Pancreas (tissue), 10 donors: Measurements from ENCODE around the gene MLX. TPM values are rescaled to one million over a fixed set of nuclear protein-coding genes. Genes with fewer than 3 reads are reported as not detected.
A peak's percentile ranks its signal among the peaks of the same experiment; 100 is the strongest.
"Not testable (repeated sequence)": the region's sequence is repeated elsewhere in the genome, so short reads cannot be mapped to it uniquely, and the experiment has no call there.

ENCODE experiments used
- ATAC-seq, 4 donors: fragments of 200-7000 bp; cut with Tn5 transposase; one replicate each; pipeline versions ENCODE4 v1.8.0 to v1.9.1; 2020; ENCODE audit warnings: mild to moderate bottlenecking in 4 of 4, moderate library complexity in 4 of 4
- DNase-seq, 6 donors: peaks; one replicate each; pipeline ENCODE4 v3.0.0-alpha.2; 2020
- FAIRE-seq: peaks from 2 replicates; lab custom pipeline; 2012; peaks lifted over from hg19 to GRCh38; lab: Jason Lieb, UNC
- H3K27ac ChIP-seq, 4 donors: fragments of 200-600 bp; sonication (generic); 1 replicate in 3 of 4; 2 replicates in 1 of 4; pipeline versions ENCODE4 v1.5.0 to v1.8.0; 2020
- H3K27me3 ChIP-seq, 4 donors: fragments of 200-600 bp; one replicate each; pipeline ENCODE4 v1.8.0; 2021
- H3K36me3 ChIP-seq, 3 donors: fragments of 200-600 bp; sonication (generic) in 1 of 3; one replicate each; pipeline versions ENCODE4 v1.5.0 to v1.8.0; 2020 to 2021
- H3K4me1 ChIP-seq, 3 donors: fragments of 200-600 bp; one replicate each; pipeline ENCODE4 v1.8.0; 2021
- H3K4me3 ChIP-seq, 4 donors: fragments of 200-600 bp; sonication (generic) in 2 of 4; one replicate each; pipeline versions ENCODE4 v1.5.0 to v1.8.0; 2020 to 2021
- H3K9me3 ChIP-seq, 4 donors: fragments of 200-600 bp; one replicate each; pipeline ENCODE4 v1.8.0; 2021
- CTCF ChIP-seq, 4 donors: fragments of 200-600 bp; sonication (generic) in 3 of 4; IDR thresholded peaks; one replicate each; pipeline versions ENCODE4 v1.5.0 to v1.8.0; 2021; ENCODE audit warnings: antibody characterized with exemption in 4 of 4
- WGBS, 2 donors: extraction: QIAGEN DNeasy Blood & Tissue Kit; methylation state at CpG; one replicate each; pipeline ENCODE4 v1.1.7; 2013; 5-methylcytosine and 5-hydroxymethylcytosine counted together
- intact Hi-C, 3 donors: fragments of 100-400 bp; cut with DNase I; formaldehyde crosslinking; loops; one replicate each; pipeline versions ENCODE4 v1.11.1 to v1.14.2; 2022
- polyA plus RNA-seq, 2 donors: library from polyadenylated mRNA; stranded (reverse); fragments of 200-250 nt; gene quantifications; one replicate each; pipeline ENCODE4 v1.2.3, GENCODE V29; 2013
- total RNA-seq, 6 donors: library from RNA; stranded (reverse); fragmentation: NEBNext Ultra II Directional in 4 of 6; extraction: Animal tissue kit (Norgen Biotek cat#: 25700) in 4 of 6; gene quantifications; one replicate each; pipeline versions ENCODE4 v1.2.1 to v1.2.4, GENCODE V29; 2021 to 2023
- donor health status: healthy with polysubstance abuse.
- donor health status: DM: no; HTN: no; CAD: no; lungs with moderate emphysema.
- donor health status: DM: no; HTN: no; CAD: no.
- donor health status: control.
- donor health status: control.
- donor health status: Bipolar disorder and iron deficiency.
- donor health status: DM: yes; HTN: yes; CAD: no.
- donor health status: DM: no; HTN: no; CAD: no.
- donor health status: DM: no; HTN: no; CAD: no.
- donor health status: DM: yes; HTN: yes; CAD: no.

The MLX gene
- total and polyA plus RNA-seq, 8 donors, result 18.6 to 44.5 (median 25.2) TPM

- peak within 1 kb of the TSS; percentile 58 to 92 (median 76) for H3K27ac ChIP-seq
- peak; percentile 41 for FAIRE-seq
- 0 to 1% methylated on average over 37 to 66 of the region's 66 CpGs for WGBS, 2 donors
Observed at GRCh38 chr17:42609182-42609813, 42.4 kb downstream of the MLX start, which contains the start of the genes RETREG3 and TUBG1. Gene RETREG3, minus strand, starts transcription at chr17:42609374. Its CDS starts 50 bp downstream, at chr17:42609324. Gene TUBG1, plus strand, starts transcription at chr17:42609683. Its CDS starts 55 bp downstream, at chr17:42609738.

GRCh38 chr17:42609814-42610801 is 43.2 kb downstream of the MLX start:
- Histone ChIP-seq H3K4me1 (peaks cover 4 to 35% (median 16%) of the 10 kb centered on the region in 3 donors), H3K27ac (peak overlapping the region; percentile 18 to 87 (median 48)), H3K36me3 (peaks cover 0 to 27% (median 6%) of the 10 kb centered on the region in 3 donors), H3K4me3 (peak overlapping the region; percentile 51 to 76 (median 58))
- DNase-seq (peak in 5 of 6 donors; percentile 26 to 81 (median 65)), ATAC-seq (peak; percentile 12 to 28 (median 18))
- FAIRE-seq, intact Hi-C loops, H3K9me3 ChIP-seq, H3K27me3 ChIP-seq: not testable (repeated sequence)
- WGBS, 2 donors, result 10 to 14% methylated on average over 34 to 36 of the region's 42 CpGs

More at GRCh38 chr17:42609182-42609813, 42.4 kb downstream of the MLX start, which contains the start of the genes RETREG3 and TUBG1:
- ATAC-seq (peak; percentile 93 to 97 (median 95)), DNase-seq (peak; percentile 98 to 100 (median 99))
- Histone ChIP-seq H3K27me3 (no peaks in the 10 kb centered on the region), H3K36me3 (peaks cover 0 to 19% (median 0%) of the 10 kb centered on the region in 3 donors), H3K4me3 (peak within 1 kb of the TSS; percentile 51 to 76 (median 64)), H3K9me3 (no peaks in the 10 kb centered on the region), H3K4me1 (peaks cover 4 to 35% (median 16%) of the 10 kb centered on the region in 3 donors)
- intact Hi-C loops, result no loop called here
- TF ChIP-seq CTCF (IDR thresholded peaks at IDR 0.05), result no peak

- intact Hi-C loops, result no loop called here
- FAIRE-seq (no peak), ATAC-seq (no peak), DNase-seq (no peak)
- WGBS, 2 donors, result 92 to 99% methylated on average over 4 of the region's 4 CpGs
- H3K4me3 ChIP-seq, result no peak overlapping the region
- H3K4me1 ChIP-seq, result peaks cover 4 to 21% (median 16%) of the 10 kb centered on the region in 3 donors
- no peak overlapping the region for H3K27ac ChIP-seq
- TF ChIP-seq CTCF (IDR thresholded peaks at IDR 0.05), result no peak
- no peaks in the 10 kb centered on the region for H3K27me3 ChIP-seq
- peaks cover 0 to 36% (median 9%) of the 10 kb centered on the region in 3 donors for H3K36me3 ChIP-seq
- no peaks in the 10 kb centered on the region for H3K9me3 ChIP-seq
Observed at GRCh38 chr17:42612013-42612412, 45.1 kb downstream of the MLX start.

GRCh38 chr17:42613699-42614295 is 46.9 kb downstream of the MLX start:
- ATAC-seq (no peak), DNase-seq (peak in 1 of 6 donors; percentile 41), FAIRE-seq (no peak)
- Histone ChIP-seq H3K27ac (no peak overlapping the region), H3K36me3 (peaks cover 0 to 36% (median 9%) of the 10 kb centered on the region in 3 donors), H3K27me3 (no peaks in the 10 kb centered on the region), H3K4me3 (no peak overlapping the region), H3K9me3 (no peaks in the 10 kb centered on the region), H3K4me1 (peaks cover 11 to 17% (median 15%) of the 10 kb centered on the region in 3 donors)
- intact Hi-C loops, result no loop called here
- WGBS, 2 donors, result 95 to 96% methylated on average over 17 of the region's 17 CpGs
- TF ChIP-seq CTCF (IDR thresholded peaks at IDR 0.05), result no peak
